ENCODE data around the gene EFHC2. TPM values are rescaled to one million over a fixed set of nuclear protein-coding genes. Genes with fewer than 3 reads are reported as not detected.

The EFHC2 gene
- polyA plus RNA-seq, 1 donor (not counting 4 experiments of a cell fraction or from before 2014, with no cell fraction given), result 0.98 TPM

GRCh38 chrX:44306356-44306755 lies 37.1 kb downstream of the EFHC2 start:
- Histone ChIP-seq H3K9ac (ENCODE audit: control insufficient read depth, extremely low read depth, insufficient read depth, low read length) (no peak overlapping the region), H3K4me2 (ENCODE audit: control insufficient read depth, extremely low read depth, insufficient read depth, low read depth, low read length) (peak overlapping the region; percentile 46)
- no peak for FAIRE-seq

GRCh38 chrX:44305921-44306320 lies 37.6 kb downstream of the EFHC2 start:
- peak; percentile 59 for FAIRE-seq
- Histone ChIP-seq H3K4me1 (ENCODE audit: control insufficient read depth, extremely low read depth, insufficient read depth, low read length) (peaks cover 4% of the 10 kb centered on the region), H2AFZ (ENCODE audit: control insufficient read depth, low read length) (no peak overlapping the region), H3K9me1 (ENCODE audit: control insufficient read depth, extremely low read depth, insufficient read depth, low read length) (no peaks in the 10 kb centered on the region), H4K20me1 (ENCODE audit: control insufficient read depth, extremely low read depth, insufficient read depth, low read length) (no peaks in the 10 kb centered on the region), H3K36me3 (ENCODE audit: control insufficient read depth in 2 of 2, extremely low read depth in 1 of 2, insufficient read depth in 2 of 2, low read length in 2 of 2) (no peaks in the 10 kb centered on the region), H3K4me3 (ENCODE audit: control insufficient read depth in 2 of 3, extremely low read depth in 1 of 3, insufficient read depth in 2 of 3, low read depth in 1 of 3, low read length in 3 of 3) (no peak overlapping the region), H3K9me3 (ENCODE audit: control insufficient read depth, low read depth, low read length) (no peaks in the 10 kb centered on the region), H3K9ac (ENCODE audit: control insufficient read depth, extremely low read depth, insufficient read depth, low read length) (no peak overlapping the region), H3K27ac (ENCODE audit: control insufficient read depth, insufficient read depth, low read length) (peak overlapping the region; percentile 37), H3K4me2 (ENCODE audit: control insufficient read depth, extremely low read depth, insufficient read depth, low read depth, low read length) (peak overlapping the region; percentile 46), H3K79me2 (ENCODE audit: control insufficient read depth, insufficient read depth, low read length) (no peaks in the 10 kb centered on the region), H3K27me3 (ENCODE audit: control insufficient read depth, extremely low read depth, insufficient read depth, low read length) (no peaks in the 10 kb centered on the region)
- TF ChIP-seq EZH2 (IDR thresholded peaks at IDR 0.05; ENCODE audit: low read length) (no peak), CTCF (optimal IDR thresholded peaks at IDR 0.05 in 1 of 3, IDR thresholded peaks at IDR 0.05 in 1 of 3, conservative IDR thresholded peaks at IDR 0.05 in 1 of 3; ENCODE audit: extremely low read depth in 1 of 3, insufficient read depth in 2 of 3, low read length in 3 of 3) (no peak)
- no peak for DNase-seq (ENCODE audit: low read depth, low spot score)
- dilution Hi-C loops (cut with MboI; ENCODE audit: extremely low pct_ligation_motif_present, low sequenced_read_pairs), result no loop called here

More at GRCh38 chrX:44306356-44306755, 37.1 kb downstream of the EFHC2 start:
- peak overlapping the region; percentile 37 for H3K27ac ChIP-seq (ENCODE audit: control insufficient read depth, insufficient read depth, low read length)
- TF ChIP-seq EZH2 (IDR thresholded peaks at IDR 0.05; ENCODE audit: low read length) (no peak), CTCF (optimal IDR thresholded peaks at IDR 0.05 in 1 of 3, IDR thresholded peaks at IDR 0.05 in 1 of 3, conservative IDR thresholded peaks at IDR 0.05 in 1 of 3; ENCODE audit: extremely low read depth in 1 of 3, insufficient read depth in 2 of 3, low read length in 3 of 3) (no peak)
- dilution Hi-C loops (cut with MboI; ENCODE audit: extremely low pct_ligation_motif_present, low sequenced_read_pairs), result no loop called here
- H3K36me3 ChIP-seq (ENCODE audit: control insufficient read depth in 2 of 2, extremely low read depth in 1 of 2, insufficient read depth in 2 of 2, low read length in 2 of 2), result no peaks in the 10 kb centered on the region
- H3K9me1 ChIP-seq (ENCODE audit: control insufficient read depth, extremely low read depth, insufficient read depth, low read length), result no peaks in the 10 kb centered on the region
- H2AFZ ChIP-seq (ENCODE audit: control insufficient read depth, low read length), result no peak overlapping the region
- H3K4me1 ChIP-seq (ENCODE audit: control insufficient read depth, extremely low read depth, insufficient read depth, low read length), result peaks cover 4% of the 10 kb centered on the region
- no peaks in the 10 kb centered on the region for H3K9me3 ChIP-seq (ENCODE audit: control insufficient read depth, low read depth, low read length)
- no peaks in the 10 kb centered on the region for H4K20me1 ChIP-seq (ENCODE audit: control insufficient read depth, extremely low read depth, insufficient read depth, low read length)
- DNase-seq (ENCODE audit: low read depth, low spot score), result peak; percentile 38
- no peaks in the 10 kb centered on the region for H3K79me2 ChIP-seq (ENCODE audit: control insufficient read depth, insufficient read depth, low read length)
- H3K27me3 ChIP-seq (ENCODE audit: control insufficient read depth, extremely low read depth, insufficient read depth, low read length), result no peaks in the 10 kb centered on the region
- no peak overlapping the region for H3K4me3 ChIP-seq (ENCODE audit: control insufficient read depth in 2 of 3, extremely low read depth in 1 of 3, insufficient read depth in 2 of 3, low read depth in 1 of 3, low read length in 3 of 3)
